ENCODE data around the gene TEKT5. TPM values are rescaled to one million over a fixed set of nuclear protein-coding genes. Genes with fewer than 3 reads are reported as not detected.

Gene TEKT5
- total RNA-seq, 6 experiments from 2014 or later: 0.20 to 1.3 (median 0.69) TPM; not detected in 2

DNA sequence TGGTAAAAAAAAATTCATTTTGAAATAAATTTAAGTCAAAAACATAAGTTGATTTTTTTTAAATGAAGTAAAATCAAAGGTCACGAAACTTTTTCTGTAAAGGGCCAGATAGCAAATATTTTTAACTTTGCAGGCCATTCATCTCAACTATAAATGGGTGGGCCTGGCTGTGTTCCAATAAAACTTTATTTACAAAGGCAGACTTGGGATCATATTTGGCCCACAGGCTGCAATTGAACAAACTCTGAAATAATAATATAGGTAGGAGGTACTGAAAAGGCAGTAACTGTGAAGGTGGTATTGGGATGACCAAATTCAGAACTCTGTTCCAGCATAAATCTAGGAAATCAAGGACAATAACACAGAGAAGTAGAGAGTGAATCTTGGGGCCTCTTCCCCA lies 102.1 kb downstream of the TEKT5 start:
- H3K27ac ChIP-seq: no peak overlapping the region
- WGBS (ENCODE audit: insufficient coverage, low coverage, low lambda C conversion rate, missing lambda C conversion rate): 76% methylated on average over 1 of the region's 1 CpG
- DNase-seq (no peak), ATAC-seq (no peak)
- no peak overlapping the region for H3K4me3 ChIP-seq
- intact Hi-C loops (cut with DNase I): no loop called here
- no peaks in the 10 kb centered on the region for H3K9me3 ChIP-seq
- H3K36me3 ChIP-seq: no peaks in the 10 kb centered on the region
- H3K27me3 ChIP-seq: no peaks in the 10 kb centered on the region
- H3K4me1 ChIP-seq: no peaks in the 10 kb centered on the region
- no peak for TF ChIP-seq POLR2A (IDR thresholded peaks at IDR 0.05)
- TF ChIP-seq, protein P1, sequence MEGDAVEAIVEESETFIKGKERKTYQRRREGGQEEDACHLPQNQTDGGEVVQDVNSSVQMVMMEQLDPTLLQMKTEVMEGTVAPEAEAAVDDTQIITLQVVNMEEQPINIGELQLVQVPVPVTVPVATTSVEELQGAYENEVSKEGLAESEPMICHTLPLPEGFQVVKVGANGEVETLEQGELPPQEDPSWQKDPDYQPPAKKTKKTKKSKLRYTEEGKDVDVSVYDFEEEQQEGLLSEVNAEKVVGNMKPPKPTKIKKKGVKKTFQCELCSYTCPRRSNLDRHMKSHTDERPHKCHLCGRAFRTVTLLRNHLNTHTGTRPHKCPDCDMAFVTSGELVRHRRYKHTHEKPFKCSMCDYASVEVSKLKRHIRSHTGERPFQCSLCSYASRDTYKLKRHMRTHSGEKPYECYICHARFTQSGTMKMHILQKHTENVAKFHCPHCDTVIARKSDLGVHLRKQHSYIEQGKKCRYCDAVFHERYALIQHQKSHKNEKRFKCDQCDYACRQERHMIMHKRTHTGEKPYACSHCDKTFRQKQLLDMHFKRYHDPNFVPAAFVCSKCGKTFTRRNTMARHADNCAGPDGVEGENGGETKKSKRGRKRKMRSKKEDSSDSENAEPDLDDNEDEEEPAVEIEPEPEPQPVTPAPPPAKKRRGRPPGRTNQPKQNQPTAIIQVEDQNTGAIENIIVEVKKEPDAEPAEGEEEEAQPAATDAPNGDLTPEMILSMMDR (IDR thresholded peaks at IDR 0.05): no peak

DNA sequence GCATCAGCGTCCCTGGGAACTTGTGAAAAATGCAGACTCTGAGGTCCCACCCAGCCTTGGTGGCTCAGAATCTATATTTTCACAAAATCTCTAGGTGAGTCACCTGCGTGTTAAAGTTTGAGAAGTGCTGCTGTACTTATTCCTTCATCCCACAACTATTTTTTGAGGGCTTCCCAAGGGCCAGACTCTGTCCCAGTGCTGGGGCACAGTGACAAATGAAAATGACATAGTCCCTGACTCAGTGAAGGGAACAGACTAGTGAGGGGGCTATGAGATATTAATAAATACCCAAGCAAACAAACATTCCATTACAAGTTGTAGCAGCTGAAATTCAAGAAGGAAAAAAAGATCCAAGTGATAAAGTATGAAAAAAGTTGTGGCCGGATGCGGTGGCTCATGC lies 104.4 kb downstream of the TEKT5 start:
- intact Hi-C loops (cut with DNase I): no loop called here
- no peaks in the 10 kb centered on the region for H3K9me3 ChIP-seq
- ATAC-seq: no peak
- H3K27me3 ChIP-seq: no peaks in the 10 kb centered on the region
- H3K27ac ChIP-seq: no peak overlapping the region
- no peak for TF ChIP-seq POLR2A (IDR thresholded peaks at IDR 0.05)
- TF ChIP-seq, protein P1 (IDR thresholded peaks at IDR 0.05): no peak
- 48% methylated on average over 2 of the region's 4 CpGs for WGBS (ENCODE audit: insufficient coverage, low coverage, low lambda C conversion rate, missing lambda C conversion rate)
- no peak for DNase-seq
- H3K4me3 ChIP-seq: no peak overlapping the region
- H3K4me1 ChIP-seq: no peaks in the 10 kb centered on the region
- no peaks in the 10 kb centered on the region for H3K36me3 ChIP-seq

DNA sequence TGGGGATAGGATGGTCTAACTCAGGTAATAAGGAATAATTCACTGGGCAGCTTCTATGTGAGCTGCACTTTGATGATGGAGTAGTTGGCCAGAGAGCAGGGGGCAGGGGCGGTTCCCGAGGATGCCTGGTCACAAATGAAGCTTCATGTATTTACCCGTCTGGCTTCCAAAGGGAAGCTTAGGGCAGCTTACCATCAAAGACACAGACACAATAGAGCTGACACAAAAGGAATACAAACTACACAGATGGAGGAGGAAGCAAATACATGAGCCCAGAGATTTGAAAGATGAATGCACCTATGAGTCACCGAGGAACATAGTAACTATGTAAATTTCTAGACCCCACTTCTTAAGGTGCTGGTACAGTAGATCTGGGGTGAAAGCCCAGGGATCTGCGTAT lies 105.6 kb downstream of the TEKT5 start:
- ATAC-seq (no peak), DNase-seq (no peak)
- H3K27ac ChIP-seq: no peak overlapping the region
- no peak for TF ChIP-seq POLR2A (IDR thresholded peaks at IDR 0.05)
- TF ChIP-seq, protein P1 (IDR thresholded peaks at IDR 0.05): no peak
- 75% methylated on average over 5 of the region's 5 CpGs for WGBS (ENCODE audit: insufficient coverage, low coverage, low lambda C conversion rate, missing lambda C conversion rate)
- no peaks in the 10 kb centered on the region for H3K9me3 ChIP-seq
- intact Hi-C loops (cut with DNase I): no loop called here
- H3K27me3 ChIP-seq: no peaks in the 10 kb centered on the region
- H3K4me3 ChIP-seq: no peak overlapping the region
- H3K36me3 ChIP-seq: no peaks in the 10 kb centered on the region
- no peaks in the 10 kb centered on the region for H3K4me1 ChIP-seq

DNA sequence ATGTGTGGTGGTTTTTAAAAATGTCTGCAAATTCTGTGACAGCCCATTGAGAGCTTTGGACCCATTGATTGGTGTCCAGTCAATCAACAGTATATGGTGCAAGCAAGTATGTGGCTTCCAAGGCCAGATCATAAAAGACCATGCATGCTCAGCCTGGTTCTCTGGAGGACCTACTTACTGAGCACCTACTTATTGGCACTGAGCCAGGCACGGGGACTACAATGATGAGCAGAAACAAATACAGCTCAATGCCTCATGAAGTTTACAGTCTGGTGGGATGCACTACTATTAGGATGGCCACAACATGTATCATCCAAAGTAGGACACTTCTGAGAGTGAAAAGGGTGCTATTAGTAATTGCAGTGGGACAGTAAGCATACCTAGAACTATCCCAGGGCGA lies 107.1 kb downstream of the TEKT5 start:
- ATAC-seq: no peak
- Histone ChIP-seq H3K27me3 (no peaks in the 10 kb centered on the region), H3K36me3 (no peaks in the 10 kb centered on the region), H3K4me1 (no peaks in the 10 kb centered on the region), H3K4me3 (no peak overlapping the region), H3K9me3 (no peaks in the 10 kb centered on the region), H3K27ac (no peak overlapping the region)
- intact Hi-C loops (cut with DNase I): no loop called here
- no peak for DNase-seq
- 60% methylated on average over 2 of the region's 2 CpGs for WGBS (ENCODE audit: insufficient coverage, low coverage, low lambda C conversion rate, missing lambda C conversion rate)
- no peak for TF ChIP-seq POLR2A (IDR thresholded peaks at IDR 0.05)
- TF ChIP-seq, protein P1 (IDR thresholded peaks at IDR 0.05): no peak

DNA sequence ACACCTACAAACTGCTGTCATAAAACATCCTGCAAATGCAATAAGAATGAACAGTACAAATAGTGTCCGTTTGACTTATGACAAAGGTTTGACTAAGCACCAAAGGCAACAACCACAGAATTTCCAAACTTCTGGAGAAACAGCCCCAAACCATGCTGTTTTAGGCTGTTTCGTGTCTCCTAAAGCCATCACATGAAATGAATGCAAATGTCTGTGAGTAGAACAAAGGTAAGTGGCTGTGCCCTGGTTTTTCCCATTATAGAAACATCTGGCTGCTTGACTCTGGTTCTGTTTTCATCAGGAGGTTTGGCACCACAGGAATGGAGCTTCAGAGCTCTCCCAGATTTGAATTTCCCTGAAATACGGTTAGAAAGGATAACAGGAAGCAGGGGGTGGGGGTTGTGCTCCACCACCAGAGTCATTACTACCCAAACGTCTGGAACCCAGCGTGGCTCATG lies 109.7 kb downstream of the TEKT5 start:
- H3K9me3 ChIP-seq: no peaks in the 10 kb centered on the region
- H3K27me3 ChIP-seq: no peaks in the 10 kb centered on the region
- 67% methylated on average over 4 of the region's 5 CpGs for WGBS (ENCODE audit: insufficient coverage, low coverage, low lambda C conversion rate, missing lambda C conversion rate)
- H3K27ac ChIP-seq: no peak overlapping the region
- TF ChIP-seq, protein P1 (IDR thresholded peaks at IDR 0.05): no peak
- no peak for TF ChIP-seq POLR2A (IDR thresholded peaks at IDR 0.05)
- H3K36me3 ChIP-seq: no peaks in the 10 kb centered on the region
- DNase-seq: no peak
- H3K4me3 ChIP-seq: no peak overlapping the region
- ATAC-seq: no peak
- H3K4me1 ChIP-seq: no peaks in the 10 kb centered on the region
- intact Hi-C loops (cut with DNase I): no loop called here

Measured in right lobe of liver (tissue), 6 donors.